Transverse colon (tissue), 1 donor: Measurements from ENCODE around the gene ZBTB38.

Experiments used
- EP300 ChIP-seq: sonication (generic); formaldehyde crosslinking; IDR thresholded peaks from one replicate; pipeline ENCODE4 v1.6.1; 2017; ENCODE audit warnings: antibody characterized with exemption, low read depth
- POLR2A ChIP-seq: fragments of 450-650 bp; IDR thresholded peaks from one replicate; pipeline ENCODE4 v1.6.1; 2016; ENCODE audit warnings: antibody characterized with exemption, mild to moderate bottlenecking, moderate library complexity

DNA sequence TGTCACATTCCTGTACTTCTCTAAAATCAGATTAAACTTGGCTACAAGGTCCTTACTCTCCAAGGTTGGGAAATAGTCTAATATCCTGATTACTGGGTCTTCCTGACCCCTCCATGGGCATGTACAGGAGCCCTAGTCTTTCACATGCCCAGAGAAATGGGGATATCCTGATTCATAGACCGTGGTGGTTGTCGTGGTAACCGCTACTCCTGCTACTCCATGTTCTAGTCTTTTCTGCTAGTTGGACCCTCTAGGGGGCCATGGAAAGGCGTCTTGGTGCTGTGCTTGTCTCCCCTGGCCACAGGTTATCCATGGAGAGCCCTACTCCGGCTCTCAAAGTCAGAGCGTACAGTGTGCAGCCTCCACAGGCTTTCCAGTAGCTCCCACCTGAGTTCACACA lies 13.1 kb upstream of the ZBTB38 start:
- TF ChIP-seq POLR2A (no peak), EP300 (no peak)
